Stimulated activated naive B cell treated with anti-CD40 and anti-IgM and Interleukin-4, amounts not matched to agents 10 μg/mL and 1 μg/mL and 100 μg/mL, for 72 hours (primary cell): ENCODE results near the gene SSBP2.

ENCODE experiments used
- ATAC-seq, 2 donors: fragments of 150-1000 bp; cut with Tn5 transposase; replicated peaks; 2 replicates each; pipeline ENCODE4 v1.10.0; 2021; ENCODE audit warnings: moderate library complexity in 1 of 2
- DNase-seq: peaks from one replicate; pipeline ENCODE4 v3.0.0; 2021
- H3K27ac Mint-ChIP-seq: one replicate; pipeline ENCODE4 v1.8.0; 2022; ENCODE audit warnings: mild to moderate bottlenecking, mixed read lengths
- H3K27me3 Mint-ChIP-seq, 2 donors: one replicate each; pipeline ENCODE4 v1.8.0; 2022; ENCODE audit warnings: mixed read lengths in 2 of 2
- H3K36me3 Mint-ChIP-seq, 2 donors: one replicate each; pipeline ENCODE4 v1.8.0; 2022; ENCODE audit warnings: mixed read lengths in 2 of 2, mild to moderate bottlenecking in 1 of 2
- H3K4me1 Mint-ChIP-seq, 2 donors: one replicate each; pipeline ENCODE4 v1.8.0; 2022; ENCODE audit warnings: mixed read lengths in 2 of 2, mild to moderate bottlenecking in 1 of 2
- H3K4me3 Mint-ChIP-seq, 2 donors: one replicate each; pipeline ENCODE4 v1.8.0; 2022; ENCODE audit warnings: mild to moderate bottlenecking in 2 of 2, mixed read lengths in 2 of 2, moderate library complexity in 1 of 2
- H3K9me3 Mint-ChIP-seq, 2 donors: one replicate each; pipeline ENCODE4 v1.8.0; 2022; ENCODE audit warnings: mixed read lengths in 2 of 2, mild to moderate bottlenecking in 1 of 2

The SSBP2 gene

GRCh38 chr5:81760521-81760920 lies 9.6 kb upstream of the SSBP2 start:
- no peaks in the 10 kb centered on the region for H3K36me3 Mint-ChIP-seq
- peaks cover 0 to 4% of the 10 kb centered on the region in 2 donors for H3K9me3 Mint-ChIP-seq
- ATAC-seq (no peak), DNase-seq (no peak)
- H3K4me1 Mint-ChIP-seq, result peaks cover 7 to 11% of the 10 kb centered on the region in 2 donors
- H3K27ac Mint-ChIP-seq, result no peak overlapping the region
- H3K4me3 Mint-ChIP-seq, result no peak overlapping the region
- peaks cover 0 to 6% of the 10 kb centered on the region in 2 donors for H3K27me3 Mint-ChIP-seq

- DNase-seq, result no peak
- H3K27me3 Mint-ChIP-seq, result peaks cover 0 to 6% of the 10 kb centered on the region in 2 donors
- H3K4me1 Mint-ChIP-seq, result peaks cover 7 to 11% of the 10 kb centered on the region in 2 donors
- no peaks in the 10 kb centered on the region for H3K36me3 Mint-ChIP-seq
- H3K27ac Mint-ChIP-seq, result no peak overlapping the region
- no peak for ATAC-seq
- H3K9me3 Mint-ChIP-seq, result peaks cover 0 to 4% of the 10 kb centered on the region in 2 donors
- H3K4me3 Mint-ChIP-seq, result no peak overlapping the region
Observed at GRCh38 chr5:81759632-81760005, 8.7 kb upstream of the SSBP2 start.

- Mint-ChIP-seq H3K4me3 (no peak overlapping the region), H3K4me1 (peaks cover 9 to 14% of the 10 kb centered on the region in 2 donors), H3K27ac (no peak overlapping the region), H3K9me3 (peaks cover 0 to 4% of the 10 kb centered on the region in 2 donors), H3K27me3 (peaks cover 0 to 6% of the 10 kb centered on the region in 2 donors), H3K36me3 (peaks cover 0 to 2% of the 10 kb centered on the region in 2 donors)
- no peak for DNase-seq
- no peak for ATAC-seq
Observed at GRCh38 chr5:81757404-81757803, 6.5 kb upstream of the SSBP2 start.

GRCh38 chr5:81756016-81756415 lies 5.1 kb upstream of the SSBP2 start:
- no peak overlapping the region for H3K4me3 Mint-ChIP-seq
- H3K27ac Mint-ChIP-seq, result no peak overlapping the region
- ATAC-seq, result no peak
- H3K36me3 Mint-ChIP-seq, result peaks cover 0 to 2% of the 10 kb centered on the region in 2 donors
- DNase-seq, result no peak
- H3K27me3 Mint-ChIP-seq, result peaks cover 0 to 6% of the 10 kb centered on the region in 2 donors
- H3K4me1 Mint-ChIP-seq, result peaks cover 12 to 21% of the 10 kb centered on the region in 2 donors
- H3K9me3 Mint-ChIP-seq, result peaks cover 0 to 4% of the 10 kb centered on the region in 2 donors

GRCh38 chr5:81755320-81755719 lies 4.4 kb upstream of the SSBP2 start:
- no peak for DNase-seq
- no peak for ATAC-seq
- H3K9me3 Mint-ChIP-seq, result peaks cover 0 to 4% of the 10 kb centered on the region in 2 donors
- H3K27me3 Mint-ChIP-seq, result peaks cover 0 to 6% of the 10 kb centered on the region in 2 donors
- peaks cover 12 to 21% of the 10 kb centered on the region in 2 donors for H3K4me1 Mint-ChIP-seq
- peaks cover 3% of the 10 kb centered on the region in 2 donors for H3K36me3 Mint-ChIP-seq
- H3K4me3 Mint-ChIP-seq, result no peak overlapping the region
- no peak overlapping the region for H3K27ac Mint-ChIP-seq

- Mint-ChIP-seq H3K4me1 (peaks cover 9 to 17% of the 10 kb centered on the region in 2 donors), H3K27me3 (peaks cover 0 to 4% of the 10 kb centered on the region in 2 donors), H3K27ac (no peak overlapping the region), H3K9me3 (peaks cover 0 to 1% of the 10 kb centered on the region in 2 donors), H3K36me3 (peaks cover 3 to 5% of the 10 kb centered on the region in 2 donors), H3K4me3 (no peak overlapping the region)
- DNase-seq (no peak), ATAC-seq (no peak)
Observed at GRCh38 chr5:81754621-81755020, 3.7 kb upstream of the SSBP2 start.

GRCh38 chr5:81753429-81753828 lies 2.5 kb upstream of the SSBP2 start:
- H3K9me3 Mint-ChIP-seq, result no peaks in the 10 kb centered on the region

GRCh38 chr5:81752644-81752963 lies 1.7 kb upstream of the SSBP2 start:
- Mint-ChIP-seq H3K4me1 (peaks cover 16 to 28% of the 10 kb centered on the region in 2 donors), H3K27ac (no peak overlapping the region), H3K9me3 (no peaks in the 10 kb centered on the region), H3K27me3 (no peaks in the 10 kb centered on the region), H3K36me3 (peaks cover 3 to 5% of the 10 kb centered on the region in 2 donors), H3K4me3 (no peak overlapping the region)
- DNase-seq, result no peak
- no peak for ATAC-seq

More at GRCh38 chr5:81753429-81753828, 2.5 kb upstream of the SSBP2 start:
- Mint-ChIP-seq H3K4me3 (no peak overlapping the region), H3K36me3 (peaks cover 3 to 5% of the 10 kb centered on the region in 2 donors), H3K27me3 (no peaks in the 10 kb centered on the region), H3K27ac (no peak overlapping the region), H3K4me1 (peaks cover 13 to 20% of the 10 kb centered on the region in 2 donors)
- DNase-seq, result no peak
- ATAC-seq, result no peak

- H3K36me3 Mint-ChIP-seq, result peaks cover 3 to 5% of the 10 kb centered on the region in 2 donors
- peak overlapping the region; percentile 93 to 96 for H3K4me3 Mint-ChIP-seq
- H3K27ac Mint-ChIP-seq, result peak overlapping the region; percentile 66
- ATAC-seq, result no peak
- no peak for DNase-seq
- no peaks in the 10 kb centered on the region for H3K9me3 Mint-ChIP-seq
- H3K27me3 Mint-ChIP-seq, result no peaks in the 10 kb centered on the region
- peaks cover 16 to 29% of the 10 kb centered on the region in 2 donors for H3K4me1 Mint-ChIP-seq
Observed at GRCh38 chr5:81751836-81752643, 1.1 kb upstream of the SSBP2 start.

- DNase-seq (peak; percentile 8), ATAC-seq (peak; percentile 19 to 20)
- Mint-ChIP-seq H3K27me3 (no peaks in the 10 kb centered on the region), H3K9me3 (no peaks in the 10 kb centered on the region), H3K36me3 (peaks cover 3 to 5% of the 10 kb centered on the region in 2 donors), H3K4me1 (peaks cover 20 to 37% of the 10 kb centered on the region in 2 donors), H3K4me3 (peak overlapping the region; percentile 93 to 96), H3K27ac (peak overlapping the region; percentile 99)
Observed at GRCh38 chr5:81750308-81751008, 439 bp downstream of the SSBP2 start.

- H3K9me3 Mint-ChIP-seq, result no peaks in the 10 kb centered on the region
- H3K36me3 Mint-ChIP-seq, result peaks cover 3 to 5% of the 10 kb centered on the region in 2 donors
- peaks cover 20 to 41% of the 10 kb centered on the region in 2 donors for H3K4me1 Mint-ChIP-seq
- DNase-seq, result peak; percentile 82
- peak; percentile 56 to 59 for ATAC-seq
- peak overlapping the region; percentile 98 for H3K27ac Mint-ChIP-seq
- H3K4me3 Mint-ChIP-seq, result peak overlapping the region; percentile 93
- no peaks in the 10 kb centered on the region for H3K27me3 Mint-ChIP-seq
Observed at GRCh38 chr5:81749561-81750307, 1.2 kb downstream of the SSBP2 start.

GRCh38 chr5:81749192-81749560 lies 1.7 kb downstream of the SSBP2 start:
- Mint-ChIP-seq H3K27me3 (no peaks in the 10 kb centered on the region), H3K36me3 (peaks cover 3 to 5% of the 10 kb centered on the region in 2 donors), H3K4me3 (peak overlapping the region; percentile 93), H3K9me3 (no peaks in the 10 kb centered on the region), H3K4me1 (peaks cover 20 to 41% of the 10 kb centered on the region in 2 donors), H3K27ac (peak overlapping the region; percentile 98)
- DNase-seq (no peak), ATAC-seq (no peak)

- Mint-ChIP-seq H3K4me1 (peaks cover 23 to 43% of the 10 kb centered on the region in 2 donors), H3K27me3 (no peaks in the 10 kb centered on the region), H3K27ac (peak overlapping the region; percentile 5), H3K9me3 (no peaks in the 10 kb centered on the region), H3K4me3 (peak overlapping the region; percentile 93), H3K36me3 (peaks cover 4 to 5% of the 10 kb centered on the region in 2 donors)
- DNase-seq (no peak), ATAC-seq (no peak)
Observed at GRCh38 chr5:81748556-81748955, 2.3 kb downstream of the SSBP2 start.

- no peak overlapping the region for H3K27ac Mint-ChIP-seq
- H3K4me1 Mint-ChIP-seq, result peaks cover 24 to 41% of the 10 kb centered on the region in 2 donors
- no peaks in the 10 kb centered on the region for H3K9me3 Mint-ChIP-seq
- no peak overlapping the region for H3K4me3 Mint-ChIP-seq
- DNase-seq, result no peak
- H3K27me3 Mint-ChIP-seq, result no peaks in the 10 kb centered on the region
- no peak for ATAC-seq
- H3K36me3 Mint-ChIP-seq, result peaks cover 3 to 10% of the 10 kb centered on the region in 2 donors
Observed at GRCh38 chr5:81747030-81747429, 3.9 kb downstream of the SSBP2 start.
